Activated naive CD4-positive, alpha-beta T cell treated with anti-CD3 and anti-CD28 coated beads, Interleukin-2, amount 50 U/mL, for 72 hours (primary cell): ENCODE measurements around the gene GAREM1. TPM values are rescaled to one million over a fixed set of nuclear protein-coding genes. Genes with fewer than 3 reads are reported as not detected.
A peak's percentile ranks its signal among the peaks of the same experiment; 100 is the strongest.
"Not testable (repeated sequence)": the region's sequence is repeated elsewhere in the genome, so short reads cannot be mapped to it uniquely, and the experiment has no call there.

Source experiments
- ATAC-seq, 2 donors: fragments of 150-1000 bp; cut with Tn5 transposase; 2 replicates each; pipeline ENCODE4 v1.10.0; 2021; ENCODE audit warnings: mild to moderate bottlenecking in 2 of 2, moderate library complexity in 2 of 2
- DNase-seq, 2 donors: peaks; one replicate each; pipeline ENCODE4 v3.0.0; 2021 to 2022; ENCODE audit warnings: low spot score in 2 of 2
- H3K27ac Mint-ChIP-seq, 2 donors: one replicate each; pipeline ENCODE4 v1.8.0; 2022; ENCODE audit warnings: mild to moderate bottlenecking in 2 of 2, mixed read lengths in 2 of 2
- H3K36me3 Mint-ChIP-seq, 2 donors: one replicate each; pipeline ENCODE4 v1.8.0; 2022; ENCODE audit warnings: mixed read lengths in 2 of 2
- H3K9me3 Mint-ChIP-seq, 2 donors: one replicate each; pipeline ENCODE4 v1.8.0; 2022; ENCODE audit warnings: mixed read lengths in 2 of 2
- total RNA-seq, 2 donors: library from RNA; stranded (reverse); gene quantifications; one replicate each; pipeline ENCODE4 v1.2.3, GENCODE V29; 2022

GAREM1 gene
- total RNA-seq, 2 donors from 2014 or later = not detected

DNA sequence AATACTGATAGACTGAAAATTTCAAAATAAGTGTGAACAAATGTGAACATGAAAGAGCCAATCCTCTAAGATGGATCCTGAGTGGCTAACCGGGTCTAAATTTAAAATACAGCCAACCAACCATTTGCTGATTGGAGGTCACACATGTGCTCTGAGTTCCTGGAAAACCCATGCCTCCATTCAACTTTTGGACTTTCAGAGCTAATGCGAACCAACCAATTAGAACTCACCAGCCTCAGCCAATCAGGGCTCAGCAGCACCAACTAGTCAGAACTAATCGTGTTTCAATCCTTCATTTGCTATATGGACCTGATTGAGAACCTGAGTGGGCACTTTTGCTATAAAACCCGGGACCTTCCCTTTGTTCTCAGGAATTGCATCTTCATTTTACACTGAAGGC is 169.3 kb downstream of the GAREM1 start:
- Mint-ChIP-seq H3K36me3 (no peaks in the 10 kb centered on the region), H3K27ac (no peak overlapping the region), H3K9me3 (no peaks in the 10 kb centered on the region)
- ATAC-seq (no peak), DNase-seq (no peak)

GRCh38 chr18:32300914-32301313 is 169.8 kb downstream of the GAREM1 start:
- Mint-ChIP-seq H3K27ac (no peak overlapping the region), H3K9me3 (no peaks in the 10 kb centered on the region), H3K36me3 (no peaks in the 10 kb centered on the region)
- DNase-seq = no peak
- no peak for ATAC-seq

- no peaks in the 10 kb centered on the region for H3K36me3 Mint-ChIP-seq
- H3K9me3 Mint-ChIP-seq = no peaks in the 10 kb centered on the region
Observed at GRCh38 chr18:32299484-32299883, 171.2 kb downstream of the GAREM1 start.

DNA sequence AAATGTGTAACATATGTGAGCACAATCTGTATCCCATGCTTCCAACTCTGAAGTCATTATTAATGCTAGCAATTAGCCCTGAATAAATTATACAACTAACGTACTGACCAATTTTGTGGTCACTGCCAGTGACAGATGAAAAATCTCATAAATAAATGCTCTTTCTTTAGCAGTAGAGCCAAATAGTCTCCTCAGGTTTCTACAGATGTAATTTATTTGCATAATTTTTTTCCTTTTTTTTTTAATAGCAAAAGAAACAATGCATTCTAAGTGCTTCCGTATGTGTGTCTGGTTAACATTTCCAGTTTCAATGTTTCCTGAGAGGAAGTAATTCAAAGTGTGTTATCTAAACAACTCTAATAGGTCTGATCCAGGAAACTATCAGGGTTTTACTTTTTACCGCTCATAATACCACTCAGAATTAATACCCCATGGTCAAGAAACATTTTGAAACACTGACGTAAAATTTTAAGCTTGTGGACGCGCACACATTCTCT is 172.5 kb downstream of the GAREM1 start:
- Mint-ChIP-seq H3K9me3 (no peaks in the 10 kb centered on the region), H3K27ac (no peak overlapping the region), H3K36me3 (no peaks in the 10 kb centered on the region)
- DNase-seq = no peak
- no peak for ATAC-seq

More at GRCh38 chr18:32299484-32299883, 171.2 kb downstream of the GAREM1 start:
- H3K27ac Mint-ChIP-seq = no peak overlapping the region
- ATAC-seq = no peak
- no peak for DNase-seq

- no peak overlapping the region for H3K27ac Mint-ChIP-seq
- ATAC-seq = no peak
Observed at GRCh38 chr18:32297579-32298170, 173.0 kb downstream of the GAREM1 start.

GRCh38 chr18:32296851-32297250 is 173.8 kb downstream of the GAREM1 start:
- no peak for ATAC-seq
- H3K9me3 Mint-ChIP-seq = no peaks in the 10 kb centered on the region
- no peak for DNase-seq
- no peak overlapping the region for H3K27ac Mint-ChIP-seq
- H3K36me3 Mint-ChIP-seq = no peaks in the 10 kb centered on the region

More at GRCh38 chr18:32297579-32298170, 173.0 kb downstream of the GAREM1 start:
- no peaks in the 10 kb centered on the region for H3K36me3 Mint-ChIP-seq
- DNase-seq = no peak
- no peaks in the 10 kb centered on the region for H3K9me3 Mint-ChIP-seq

- Mint-ChIP-seq H3K27ac (no peak overlapping the region), H3K9me3 (no peaks in the 10 kb centered on the region), H3K36me3 (no peaks in the 10 kb centered on the region)
- ATAC-seq = no peak
- DNase-seq = no peak
Observed at GRCh38 chr18:32295604-32296003, 175.1 kb downstream of the GAREM1 start.

DNA sequence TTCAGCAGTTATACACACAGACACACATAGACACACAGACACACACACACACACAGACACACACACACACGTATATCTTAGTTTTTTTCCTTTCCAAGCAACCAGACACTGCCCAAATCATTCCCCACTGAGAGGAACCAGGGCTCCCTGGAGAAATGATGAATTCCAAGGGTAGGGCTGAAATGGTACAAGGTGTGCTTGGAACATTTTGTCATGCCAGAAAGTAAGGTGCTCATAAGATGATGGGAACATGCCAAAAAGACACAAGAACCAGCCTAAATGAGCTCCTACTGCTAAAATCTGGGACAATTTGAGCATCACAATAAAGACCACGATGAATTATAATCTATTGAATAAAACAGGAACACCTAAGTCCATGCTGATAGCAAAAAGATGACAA is 177.6 kb downstream of the GAREM1 start:
- ATAC-seq (no peak), DNase-seq (no peak)
- Mint-ChIP-seq H3K27ac (no peak overlapping the region), H3K9me3 (no peaks in the 10 kb centered on the region), H3K36me3 (no peaks in the 10 kb centered on the region)

DNA sequence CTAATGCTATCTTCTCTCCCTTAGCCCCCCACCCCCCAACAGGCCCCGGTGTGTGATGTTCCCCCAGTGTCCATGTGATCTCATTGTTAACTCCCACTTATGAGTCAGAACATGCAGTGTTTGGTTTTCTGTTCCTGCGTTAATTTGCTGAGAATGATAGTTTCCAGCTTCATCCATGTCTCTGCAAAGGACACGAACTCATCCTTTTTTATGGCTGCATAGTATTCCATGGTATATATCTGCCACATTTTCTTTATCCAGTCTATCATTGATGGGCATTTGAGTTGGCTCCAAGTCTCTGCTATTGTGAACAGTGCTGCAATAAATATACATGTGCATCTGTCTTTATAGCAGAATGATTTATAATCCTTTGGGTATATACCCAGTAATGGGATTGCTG is 179.1 kb downstream of the GAREM1 start:
- not testable (repeated sequence) for ATAC-seq, DNase-seq, H3K9me3 Mint-ChIP-seq, H3K27ac Mint-ChIP-seq, H3K36me3 Mint-ChIP-seq

GRCh38 chr18:32290810-32291209 is 179.9 kb downstream of the GAREM1 start:
- no peak overlapping the region for H3K27ac Mint-ChIP-seq
- DNase-seq = no peak
- no peaks in the 10 kb centered on the region for H3K9me3 Mint-ChIP-seq
- no peak for ATAC-seq
- H3K36me3 Mint-ChIP-seq = no peaks in the 10 kb centered on the region

DNA sequence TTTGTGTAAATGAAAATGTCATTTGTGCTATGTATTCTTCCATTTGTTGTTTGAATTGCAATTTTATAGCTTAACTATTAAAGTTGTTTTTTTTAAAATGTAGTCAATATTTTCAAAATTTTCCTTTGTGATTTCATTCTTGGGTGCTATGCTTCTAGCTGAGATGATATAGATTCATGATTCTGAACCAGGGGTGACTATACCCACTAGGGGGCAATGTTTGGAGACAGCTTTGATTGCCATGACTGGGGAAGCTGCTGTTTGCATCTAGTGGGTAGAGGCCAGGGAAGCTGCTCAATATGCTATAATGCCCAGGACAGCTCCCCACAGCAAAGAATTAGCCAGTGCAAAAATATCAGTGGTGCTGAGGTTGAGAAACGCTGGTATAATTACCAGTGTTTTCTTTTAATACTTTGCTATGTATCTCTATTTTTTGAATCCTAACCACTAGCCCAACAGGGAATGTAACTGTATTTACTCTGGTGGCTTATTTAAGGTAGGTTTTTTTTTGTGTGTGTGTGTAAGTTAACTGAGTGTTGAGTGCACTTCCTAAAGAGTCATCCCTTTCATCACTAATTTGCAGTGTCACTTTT is 181.1 kb downstream of the GAREM1 start:
- DNase-seq (peak in 1 of 2 donors; percentile 49), ATAC-seq (peak in 1 of 2 donors; percentile 76)
- Mint-ChIP-seq H3K9me3 (no peaks in the 10 kb centered on the region), H3K27ac (no peak overlapping the region), H3K36me3 (no peaks in the 10 kb centered on the region)

GRCh38 chr18:32287873-32288272 is 182.8 kb downstream of the GAREM1 start:
- Mint-ChIP-seq H3K36me3 (no peaks in the 10 kb centered on the region), H3K9me3 (no peaks in the 10 kb centered on the region), H3K27ac (no peak overlapping the region)
- ATAC-seq (no peak), DNase-seq (no peak)

DNA sequence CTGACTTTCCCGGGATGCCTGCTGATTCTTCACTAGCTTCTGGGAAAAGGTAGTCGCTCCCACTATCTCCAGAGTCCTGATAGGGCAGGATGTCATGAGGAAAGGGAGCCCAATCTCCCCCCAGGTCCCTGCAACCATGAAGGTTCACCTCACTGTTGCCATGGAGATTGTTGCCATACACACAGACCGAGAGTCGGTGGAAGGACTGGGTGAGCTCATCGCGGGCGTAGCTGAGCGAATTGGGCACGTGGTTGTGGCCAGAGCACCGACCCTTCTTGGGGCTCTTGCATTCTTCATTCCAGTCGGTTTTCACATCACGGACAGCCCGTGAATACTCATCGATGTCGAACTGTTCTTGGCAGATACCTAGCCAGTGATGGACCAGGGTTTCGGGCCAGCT is 183.4 kb downstream of the GAREM1 start:
- no peaks in the 10 kb centered on the region for H3K9me3 Mint-ChIP-seq
- H3K27ac Mint-ChIP-seq = no peak overlapping the region
- H3K36me3 Mint-ChIP-seq = no peaks in the 10 kb centered on the region
- ATAC-seq (peak in 1 of 2 donors; percentile 37), DNase-seq (no peak)

GRCh38 chr18:32286749-32287148 is 183.9 kb downstream of the GAREM1 start:
- H3K36me3 Mint-ChIP-seq = no peaks in the 10 kb centered on the region
- no peak overlapping the region for H3K27ac Mint-ChIP-seq
- no peak for ATAC-seq
- H3K9me3 Mint-ChIP-seq = no peaks in the 10 kb centered on the region
- no peak for DNase-seq

DNA sequence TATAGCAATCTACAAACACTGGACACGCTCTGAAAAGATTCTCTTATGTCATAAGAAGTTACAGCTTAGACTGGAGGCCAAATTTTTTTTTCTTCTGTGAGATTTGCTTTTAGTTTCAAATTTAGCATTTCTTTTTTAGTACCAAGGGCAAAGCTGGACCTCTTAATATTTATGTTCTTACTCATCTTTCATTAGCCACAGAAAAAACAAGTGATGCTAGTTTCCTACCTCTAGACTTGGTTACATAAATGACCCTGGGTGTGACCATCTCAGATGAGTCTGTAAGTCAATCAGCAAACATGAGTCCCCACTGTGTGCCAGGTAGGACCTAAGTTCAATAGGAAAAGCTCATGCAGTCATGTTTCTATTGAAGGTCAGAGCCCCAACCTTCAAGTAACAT is 186.4 kb downstream of the GAREM1 start:
- DNase-seq (no peak), ATAC-seq (no peak)
- no peaks in the 10 kb centered on the region for H3K9me3 Mint-ChIP-seq
- no peak overlapping the region for H3K27ac Mint-ChIP-seq
- H3K36me3 Mint-ChIP-seq = no peaks in the 10 kb centered on the region

- H3K27ac Mint-ChIP-seq = no peak overlapping the region
- no peaks in the 10 kb centered on the region for H3K36me3 Mint-ChIP-seq
- DNase-seq = no peak
- H3K9me3 Mint-ChIP-seq = no peaks in the 10 kb centered on the region
- ATAC-seq = no peak
Observed at GRCh38 chr18:32280911-32281310, 189.8 kb downstream of the GAREM1 start.

GRCh38 chr18:32280188-32280783 is 190.4 kb downstream of the GAREM1 start:
- no peaks in the 10 kb centered on the region for H3K9me3 Mint-ChIP-seq
- ATAC-seq (no peak), DNase-seq (no peak)
- H3K27ac Mint-ChIP-seq = no peak overlapping the region
- H3K36me3 Mint-ChIP-seq = no peaks in the 10 kb centered on the region
